GM23338 (cell line): ENCODE data around the gene ARL6IP1.

Source experiments
- CTCF ChIP-seq, 2 experiments: fragments of 200-600 bp in 1 of 2; sonication (generic) in 1 of 2; conservative IDR thresholded peaks; 2 replicates each; pipeline versions ENCODE4 v1.5.1 to v1.6.1; 2016 to 2017; ENCODE audit warnings: antibody characterized with exemption in 2 of 2, low read depth in 2 of 2, mild to moderate bottlenecking in 2 of 2, moderate library complexity in 1 of 2
- EZH2 ChIP-seq: fragments of 200-600 bp; sonication (generic); IDR thresholded peaks from one replicate; pipeline ENCODE4 v1.8.0; 2017; ENCODE audit warnings: antibody characterized with exemption, mild to moderate bottlenecking, low read depth; ENCODE audit not compliant: unreplicated experiment
- POLR2AphosphoS5 ChIP-seq: IDR thresholded peaks from 2 replicates; pipeline ENCODE4 v1.6.1; 2016; ENCODE audit warnings: antibody characterized with exemption, low read depth
- REST ChIP-seq: IDR thresholded peaks from one replicate; pipeline ENCODE4 v1.6.1; 2018; ENCODE audit warnings: antibody characterized with exemption; ENCODE audit not compliant: unreplicated experiment

GRCh38 chr16:18782697-18783429, 18.5 kb downstream of the ARL6IP1 start:
- no peak for TF ChIP-seq CTCF (conservative IDR thresholded peaks at IDR 0.05; ENCODE audit: low read depth in 2 of 2)
- no peak for TF ChIP-seq REST
- no peak for TF ChIP-seq POLR2AphosphoS5
- TF ChIP-seq EZH2, result no peak
